Measurements from ENCODE around the gene PLCB1. TPM values are rescaled to one million over a fixed set of nuclear protein-coding genes. Genes with fewer than 3 reads are reported as not detected.

The PLCB1 gene
- total RNA-seq, 1 donor from 2014 or later: 6.3 TPM

GRCh38 chr20:8117636-8118035 lies 14.4 kb upstream of the PLCB1 start:
- DNase-seq (no peak), ATAC-seq (no peak)
- H3K36me3 ChIP-seq: no peaks in the 10 kb centered on the region
- intact Hi-C loops (cut with DNase I): no loop called here
- H3K9me3 ChIP-seq: no peaks in the 10 kb centered on the region
- no peaks in the 10 kb centered on the region for H3K27me3 ChIP-seq (ENCODE audit: low read depth)
- no peaks in the 10 kb centered on the region for H3K4me1 ChIP-seq
- no peak overlapping the region for H3K27ac ChIP-seq
- no peak for TF ChIP-seq CTCF (IDR thresholded peaks at IDR 0.05)
- no peak overlapping the region for H3K4me3 ChIP-seq

- Histone ChIP-seq H3K9me3 (no peaks in the 10 kb centered on the region), H3K4me1 (no peaks in the 10 kb centered on the region), H3K27me3 (ENCODE audit: low read depth) (no peaks in the 10 kb centered on the region), H3K27ac (no peak overlapping the region), H3K4me3 (no peak overlapping the region), H3K36me3 (no peaks in the 10 kb centered on the region)
- ATAC-seq (no peak), DNase-seq (no peak)
- intact Hi-C loops (cut with DNase I): no loop called here
- no peak for TF ChIP-seq CTCF (IDR thresholded peaks at IDR 0.05)
Measured at GRCh38 chr20:8118039-8118438, 14.0 kb upstream of the PLCB1 start.

- no peaks in the 10 kb centered on the region for H3K9me3 ChIP-seq
- ATAC-seq: no peak
Measured at GRCh38 chr20:8118760-8119159, 13.3 kb upstream of the PLCB1 start.

DNA sequence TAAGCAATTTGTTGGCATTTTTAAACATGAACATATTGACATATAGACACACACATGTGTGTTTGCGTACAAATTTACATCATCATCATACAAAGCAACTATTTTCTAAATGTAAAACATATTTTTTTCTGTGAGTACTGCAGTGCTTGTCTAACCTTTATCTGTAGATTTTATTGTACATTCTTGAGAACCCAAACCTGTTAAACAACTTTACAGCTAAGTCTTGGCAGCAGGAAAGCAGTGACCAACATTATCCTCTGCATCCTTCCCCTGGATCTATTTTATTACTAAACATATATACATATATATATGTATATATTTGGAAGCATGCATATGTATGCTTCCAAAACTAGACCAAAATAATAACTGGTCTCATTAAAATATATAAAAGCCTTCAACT lies 10.4 kb upstream of the PLCB1 start:
- intact Hi-C loops (cut with DNase I): loop anchor here (10.0 kb wide), 1 partner anchor 603 kb away; no protein-coding TSS in a partner anchor
- Histone ChIP-seq H3K27ac (no peak overlapping the region), H3K27me3 (ENCODE audit: low read depth) (no peaks in the 10 kb centered on the region), H3K4me1 (no peaks in the 10 kb centered on the region), H3K9me3 (no peaks in the 10 kb centered on the region), H3K36me3 (no peaks in the 10 kb centered on the region), H3K4me3 (no peak overlapping the region)
- ATAC-seq: no peak
- no peak for TF ChIP-seq CTCF (IDR thresholded peaks at IDR 0.05)
- no peak for DNase-seq

More at GRCh38 chr20:8118760-8119159, 13.3 kb upstream of the PLCB1 start:
- TF ChIP-seq CTCF (IDR thresholded peaks at IDR 0.05): no peak
- no peak overlapping the region for H3K4me3 ChIP-seq
- H3K4me1 ChIP-seq: no peaks in the 10 kb centered on the region
- no peaks in the 10 kb centered on the region for H3K27me3 ChIP-seq (ENCODE audit: low read depth)
- H3K36me3 ChIP-seq: no peaks in the 10 kb centered on the region
- H3K27ac ChIP-seq: no peak overlapping the region
- intact Hi-C loops (cut with DNase I): no loop called here
- DNase-seq: no peak

- Histone ChIP-seq H3K4me3 (no peak overlapping the region), H3K27me3 (ENCODE audit: low read depth) (no peaks in the 10 kb centered on the region), H3K9me3 (no peaks in the 10 kb centered on the region), H3K4me1 (no peaks in the 10 kb centered on the region), H3K27ac (no peak overlapping the region), H3K36me3 (no peaks in the 10 kb centered on the region)
- intact Hi-C loops (cut with DNase I): loop anchor here (10.0 kb wide), 1 partner anchor 600 kb away; no protein-coding TSS in a partner anchor
- ATAC-seq: no peak
- DNase-seq: no peak
- no peak for TF ChIP-seq CTCF (IDR thresholded peaks at IDR 0.05)
Measured at GRCh38 chr20:8124639-8125038, 7.4 kb upstream of the PLCB1 start.

- no peak for TF ChIP-seq CTCF (IDR thresholded peaks at IDR 0.05)
- ATAC-seq: no peak
- no peaks in the 10 kb centered on the region for H3K9me3 ChIP-seq
- no peaks in the 10 kb centered on the region for H3K36me3 ChIP-seq
- intact Hi-C loops (cut with DNase I): loop anchor here (10.0 kb wide), 1 partner anchor 599 kb away; no protein-coding TSS in a partner anchor
- H3K27me3 ChIP-seq (ENCODE audit: low read depth): no peaks in the 10 kb centered on the region
- H3K27ac ChIP-seq: no peak overlapping the region
- DNase-seq: no peak
- no peak overlapping the region for H3K4me3 ChIP-seq
- H3K4me1 ChIP-seq: no peaks in the 10 kb centered on the region
Measured at GRCh38 chr20:8126181-8126580, 5.9 kb upstream of the PLCB1 start.
